ENCODE results near the gene POU6F1. TPM values are rescaled to one million over a fixed set of nuclear protein-coding genes. Genes with fewer than 3 reads are reported as not detected.

Gene POU6F1
- total RNA-seq, 1 donor from 2014 or later, result 10.8 TPM

GRCh38 chr12:51210690-51211395 is 7.0 kb downstream of the POU6F1 start:
- no peaks in the 10 kb centered on the region for H3K9me3 Mint-ChIP-seq (ENCODE audit: unreplicated experiment)
- no peaks in the 10 kb centered on the region for H3K4me1 Mint-ChIP-seq (ENCODE audit: unreplicated experiment)
- no peak overlapping the region for H3K27ac Mint-ChIP-seq (ENCODE audit: unreplicated experiment)
- no peak overlapping the region for H3K4me3 Mint-ChIP-seq (ENCODE audit: unreplicated experiment)
- no peak for DNase-seq (ENCODE audit: low spot score)
- TF ChIP-seq CTCF (IDR thresholded peaks at IDR 0.05; ENCODE audit: unreplicated experiment), result no peak
- H3K27me3 Mint-ChIP-seq (ENCODE audit: unreplicated experiment), result peaks cover 2% of the 10 kb centered on the region
- peaks cover 4% of the 10 kb centered on the region for H3K36me3 Mint-ChIP-seq (ENCODE audit: low read depth, unreplicated experiment)

GRCh38 chr12:51209259-51209658 is 8.6 kb downstream of the POU6F1 start:
- Mint-ChIP-seq H3K4me3 (ENCODE audit: unreplicated experiment) (no peak overlapping the region), H3K27ac (ENCODE audit: unreplicated experiment) (no peak overlapping the region), H3K9me3 (ENCODE audit: unreplicated experiment) (no peaks in the 10 kb centered on the region), H3K27me3 (ENCODE audit: unreplicated experiment) (peaks cover 2% of the 10 kb centered on the region), H3K4me1 (ENCODE audit: unreplicated experiment) (no peaks in the 10 kb centered on the region), H3K36me3 (ENCODE audit: low read depth, unreplicated experiment) (peaks cover 4% of the 10 kb centered on the region)
- TF ChIP-seq CTCF (IDR thresholded peaks at IDR 0.05; ENCODE audit: unreplicated experiment), result no peak
- no peak for DNase-seq (ENCODE audit: low spot score)

GRCh38 chr12:51208016-51208660 is 9.7 kb downstream of the POU6F1 start:
- DNase-seq (ENCODE audit: low spot score), result no peak
- no peak for TF ChIP-seq CTCF (IDR thresholded peaks at IDR 0.05; ENCODE audit: unreplicated experiment)
- H3K36me3 Mint-ChIP-seq (ENCODE audit: low read depth, unreplicated experiment), result peaks cover 8% of the 10 kb centered on the region
- H3K4me3 Mint-ChIP-seq (ENCODE audit: unreplicated experiment), result no peak overlapping the region
- H3K27me3 Mint-ChIP-seq (ENCODE audit: unreplicated experiment), result peaks cover 2% of the 10 kb centered on the region
- no peaks in the 10 kb centered on the region for H3K9me3 Mint-ChIP-seq (ENCODE audit: unreplicated experiment)
- H3K4me1 Mint-ChIP-seq (ENCODE audit: unreplicated experiment), result peaks cover 4% of the 10 kb centered on the region
- H3K27ac Mint-ChIP-seq (ENCODE audit: unreplicated experiment), result no peak overlapping the region

GRCh38 chr12:51205350-51205749 is 12.5 kb downstream of the POU6F1 start:
- peaks cover 8% of the 10 kb centered on the region for H3K36me3 Mint-ChIP-seq (ENCODE audit: low read depth, unreplicated experiment)
- no peaks in the 10 kb centered on the region for H3K9me3 Mint-ChIP-seq (ENCODE audit: unreplicated experiment)
- DNase-seq (ENCODE audit: low spot score), result no peak
- TF ChIP-seq CTCF (IDR thresholded peaks at IDR 0.05; ENCODE audit: unreplicated experiment), result no peak
- H3K27me3 Mint-ChIP-seq (ENCODE audit: unreplicated experiment), result peaks cover 2% of the 10 kb centered on the region
- H3K4me1 Mint-ChIP-seq (ENCODE audit: unreplicated experiment), result peaks cover 8% of the 10 kb centered on the region
- H3K27ac Mint-ChIP-seq (ENCODE audit: unreplicated experiment), result no peak overlapping the region
- H3K4me3 Mint-ChIP-seq (ENCODE audit: unreplicated experiment), result no peak overlapping the region

GRCh38 chr12:51202718-51203117 is 15.1 kb downstream of the POU6F1 start:
- H3K27ac Mint-ChIP-seq (ENCODE audit: unreplicated experiment), result no peak overlapping the region
- no peak for TF ChIP-seq CTCF (IDR thresholded peaks at IDR 0.05; ENCODE audit: unreplicated experiment)
- DNase-seq (ENCODE audit: low spot score), result no peak
- H3K4me3 Mint-ChIP-seq (ENCODE audit: unreplicated experiment), result no peak overlapping the region
- peaks cover 9% of the 10 kb centered on the region for H3K36me3 Mint-ChIP-seq (ENCODE audit: low read depth, unreplicated experiment)
- no peaks in the 10 kb centered on the region for H3K27me3 Mint-ChIP-seq (ENCODE audit: unreplicated experiment)
- H3K4me1 Mint-ChIP-seq (ENCODE audit: unreplicated experiment), result peaks cover 11% of the 10 kb centered on the region
- H3K9me3 Mint-ChIP-seq (ENCODE audit: unreplicated experiment), result no peaks in the 10 kb centered on the region

Data from endothelial cell (in vitro differentiated cells).